GM10266 (cell line): Measurements from ENCODE around the gene CRACDL.

Experiments used
- DNase-seq: peaks from one replicate; pipeline ENCODE4 v3.0.0; 2012; ENCODE audit errors: extremely low spot score
- CTCF ChIP-seq: IDR thresholded peaks from 2 replicates; pipeline ENCODE4 v1.5.1; 2012; ENCODE audit warnings: mild to moderate bottlenecking, low read depth; ENCODE audit not compliant: control insufficient read depth, insufficient read depth; ENCODE audit errors: missing control alignments

CRACDL gene

GRCh38 chr2:98850074-98850473 lies 86.0 kb downstream of the CRACDL start:
- TF ChIP-seq CTCF: no peak
- no peak for DNase-seq

GRCh38 chr2:98849113-98849512 lies 86.9 kb downstream of the CRACDL start:
- no peak for DNase-seq
- no peak for TF ChIP-seq CTCF

- no peak for DNase-seq
- TF ChIP-seq CTCF: no peak
These were observed 88.2 kb downstream of the CRACDL start for GRCh38 chr2:98847853-98848252.

GRCh38 chr2:98846041-98846440 lies 90.0 kb downstream of the CRACDL start:
- DNase-seq: no peak
- no peak for TF ChIP-seq CTCF

- no peak for DNase-seq
- TF ChIP-seq CTCF: no peak
These were observed 93.9 kb downstream of the CRACDL start for GRCh38 chr2:98842136-98842535.

- TF ChIP-seq CTCF: no peak
- DNase-seq: no peak
These were observed 96.7 kb downstream of the CRACDL start for GRCh38 chr2:98839292-98839691.

- DNase-seq: no peak
- TF ChIP-seq CTCF: no peak
These were observed 100.1 kb downstream of the CRACDL start for GRCh38 chr2:98835831-98836385.
